ENCODE measurements around the gene RADIL. TPM values are rescaled to one million over a fixed set of nuclear protein-coding genes. Genes with fewer than 3 reads are reported as not detected.

RADIL gene
- total RNA-seq, 1 donor from 2014 or later, result 2.4 TPM

DNA sequence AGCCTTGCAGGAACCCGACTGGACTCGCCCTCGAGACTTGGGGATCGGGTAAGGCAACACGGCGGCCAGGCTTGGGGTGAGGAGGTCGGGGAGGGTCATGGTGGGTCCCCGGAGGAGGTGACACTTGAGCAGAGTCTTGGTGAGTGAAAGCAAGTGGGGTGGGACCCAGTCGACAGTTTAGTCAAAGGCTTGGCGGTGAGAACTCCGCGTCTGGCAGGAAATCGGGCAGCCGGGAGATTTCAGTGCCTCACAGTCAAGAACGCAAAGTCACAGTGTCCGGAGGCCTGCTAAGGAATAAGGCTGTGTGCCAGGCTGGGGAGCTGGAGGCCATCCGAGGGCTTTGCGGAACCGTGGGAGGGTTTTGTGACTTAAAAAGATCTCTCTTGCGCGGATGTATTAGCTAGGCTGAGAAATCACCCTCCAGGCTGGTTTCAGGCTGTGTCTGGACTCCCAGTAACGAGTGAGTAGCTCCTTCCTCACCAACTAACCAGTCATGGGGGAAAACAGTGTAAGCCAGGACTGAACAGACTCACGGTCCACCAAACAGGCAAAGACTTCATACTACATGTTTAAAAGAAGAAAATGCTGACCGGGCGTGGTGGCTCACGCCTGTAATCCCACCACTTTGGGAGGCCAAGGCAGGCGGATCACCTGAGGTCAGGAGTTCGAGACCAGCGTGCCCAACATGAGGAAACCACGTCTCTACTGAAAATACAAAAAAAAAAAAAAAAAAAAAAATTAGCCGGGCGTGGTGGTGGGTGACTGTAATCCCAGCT is 107.5 kb downstream of the RADIL start:
- DNase-seq (ENCODE audit: low spot score), result no peak

DNA sequence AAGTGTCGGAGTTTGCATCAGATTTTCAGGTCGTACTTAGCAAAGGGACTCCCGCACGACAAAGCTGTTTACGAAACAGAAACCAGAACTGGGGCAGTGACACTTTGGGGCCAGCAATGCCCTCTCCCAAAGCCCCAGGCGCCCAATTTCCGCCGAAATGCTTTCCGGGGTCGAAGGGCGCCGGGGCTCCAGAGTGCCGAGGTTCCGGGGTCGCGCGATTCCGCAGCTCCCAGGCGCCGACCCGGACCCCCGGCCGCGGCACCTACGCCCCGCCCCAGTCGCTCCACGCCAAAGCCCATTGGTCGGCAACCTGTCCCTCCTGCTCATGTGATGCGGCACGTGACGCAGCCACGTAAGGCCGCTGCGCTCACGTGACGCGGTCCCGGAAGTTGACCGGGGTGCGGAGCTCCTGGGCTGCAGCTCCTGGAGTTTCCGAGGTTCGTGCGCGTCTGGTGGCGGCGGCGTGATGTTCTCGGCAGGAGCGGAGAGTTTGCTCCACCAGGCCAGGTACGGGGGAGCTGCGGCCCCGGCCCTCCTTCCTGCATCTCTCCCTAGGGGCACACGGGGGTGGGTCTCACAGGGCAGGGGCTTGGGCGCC is 108.2 kb downstream of the RADIL start, which contains the start of gene AP5Z1:
AP5Z1 (plus strand) TSS at position 374 of the 598 bp plus-strand sequence; CDS start at position 467, 93 bp downstream.
- peak; percentile 96 for DNase-seq (ENCODE audit: low spot score)

DNA sequence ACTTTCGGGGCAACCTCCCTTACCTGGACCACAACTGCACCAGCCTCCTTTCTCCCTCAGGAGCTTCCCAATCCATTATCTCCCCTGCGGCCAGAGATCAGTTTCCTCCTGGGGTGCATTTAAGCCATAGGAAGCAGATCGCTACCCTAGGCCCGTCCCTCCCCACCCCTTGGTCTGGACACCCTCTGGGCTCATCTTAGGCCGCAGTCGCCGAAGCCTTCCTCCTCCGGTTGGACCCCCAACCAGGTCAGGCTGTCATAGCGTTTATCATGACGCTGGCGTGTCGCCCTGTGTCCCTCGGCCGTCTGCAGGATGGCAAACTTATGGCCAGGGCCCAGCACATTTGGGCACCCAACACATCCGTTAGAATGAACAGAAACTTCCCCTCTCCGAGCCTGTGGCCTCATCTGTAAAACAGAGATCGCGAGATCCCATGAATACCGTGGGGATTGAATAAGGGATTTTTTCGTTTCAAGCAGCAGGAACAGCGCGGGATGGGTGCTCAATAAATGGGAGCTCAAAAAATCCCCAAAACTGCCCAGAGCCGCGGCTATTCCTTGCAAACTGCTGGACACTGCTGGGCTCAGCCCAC is 108.8 kb downstream of the RADIL start:
- DNase-seq (ENCODE audit: low spot score), result no peak

DNA sequence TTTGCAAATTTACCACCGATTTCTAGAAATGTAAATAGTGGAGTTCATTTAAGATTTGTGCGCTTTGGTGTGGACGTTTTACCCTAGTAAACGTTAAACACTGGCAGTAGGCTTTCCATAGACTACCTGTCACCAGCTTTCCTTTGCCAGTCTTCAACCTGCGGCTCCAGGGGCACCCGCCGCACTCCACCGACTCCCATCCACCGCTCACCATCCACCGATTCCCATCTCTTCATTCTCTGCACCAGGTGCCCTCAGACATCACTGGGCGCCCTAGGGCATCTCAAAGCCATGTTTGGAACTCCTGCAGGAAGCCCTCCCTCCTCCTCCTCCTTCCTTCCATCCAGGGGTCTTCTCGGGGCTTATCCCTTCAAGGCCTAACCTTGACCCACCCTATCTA is 109.5 kb downstream of the RADIL start:
- DNase-seq (ENCODE audit: low spot score), result no peak

DNA sequence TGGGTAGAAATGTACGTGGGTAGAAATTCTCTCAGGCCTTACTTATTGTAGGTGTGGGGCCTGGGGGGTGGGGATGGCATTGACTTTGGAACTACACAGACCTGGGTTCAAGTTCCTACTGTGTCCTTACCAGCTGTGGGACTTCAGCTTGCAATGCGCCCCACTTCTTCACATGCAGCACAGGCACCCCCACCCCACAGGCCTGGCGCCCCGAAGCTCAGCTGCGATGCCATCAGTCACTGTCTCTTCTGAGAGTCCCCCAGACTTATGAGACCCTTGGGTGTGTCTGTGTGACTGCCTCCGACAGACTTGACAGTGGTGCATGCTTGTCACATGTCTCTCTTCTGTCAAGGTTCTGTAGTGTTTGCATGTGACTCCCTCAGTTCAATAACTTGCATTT is 111.2 kb downstream of the RADIL start:
- no peak for DNase-seq (ENCODE audit: low spot score)

DNA sequence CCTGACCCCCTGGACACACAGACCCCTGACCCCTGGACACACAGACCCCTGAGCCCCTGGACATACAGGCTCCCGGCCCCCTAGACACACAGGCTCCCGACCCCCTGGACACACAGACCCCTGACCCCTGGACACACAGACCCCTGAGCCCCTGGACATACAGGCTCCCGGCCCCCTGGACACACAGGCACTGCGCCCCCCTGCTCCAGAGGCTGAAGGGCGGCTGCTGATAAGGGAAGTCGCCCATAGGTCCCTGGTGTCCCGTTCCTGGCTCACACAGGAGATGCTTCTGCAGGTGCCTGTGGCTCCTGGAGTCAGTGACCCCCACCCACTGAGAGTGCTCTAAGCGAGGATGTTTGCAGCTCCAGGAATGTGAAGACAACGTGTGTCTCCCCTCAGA is 111.8 kb downstream of the RADIL start:
- no peak for DNase-seq (ENCODE audit: low spot score)

GRCh38 chr7:4770886-4771285 is 112.6 kb downstream of the RADIL start:
- no peak for DNase-seq (ENCODE audit: low spot score)

DNA sequence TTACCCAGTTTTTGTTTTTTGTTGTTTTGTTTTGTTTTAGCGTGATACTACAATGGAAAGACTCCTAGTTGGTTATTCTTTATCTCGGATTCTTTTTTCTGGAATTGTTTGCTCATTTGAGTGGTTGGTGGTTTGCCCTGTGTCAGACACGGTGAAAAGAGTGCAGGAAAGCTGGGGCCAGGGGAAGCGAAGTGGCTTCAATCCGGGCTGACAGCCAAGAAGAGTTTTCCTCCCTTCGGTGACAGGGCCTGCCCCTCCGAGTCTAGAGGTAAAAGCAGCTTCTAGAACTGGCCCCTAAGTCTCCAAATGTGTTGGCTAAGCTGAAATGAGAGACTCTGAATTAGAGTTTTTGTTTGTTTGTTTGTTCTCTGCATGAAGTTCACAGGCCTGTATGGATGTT is 113.8 kb downstream of the RADIL start:
- no peak for DNase-seq (ENCODE audit: low spot score)

- no peak for DNase-seq (ENCODE audit: low spot score)
Observed at GRCh38 chr7:4768597-4769569, 114.6 kb downstream of the RADIL start.

- DNase-seq (ENCODE audit: low spot score), result peak; percentile 61
Observed at GRCh38 chr7:4766666-4767519, 116.6 kb downstream of the RADIL start.

- no peak for DNase-seq (ENCODE audit: low spot score)
Observed at GRCh38 chr7:4765776-4766490, 117.6 kb downstream of the RADIL start.

DNA sequence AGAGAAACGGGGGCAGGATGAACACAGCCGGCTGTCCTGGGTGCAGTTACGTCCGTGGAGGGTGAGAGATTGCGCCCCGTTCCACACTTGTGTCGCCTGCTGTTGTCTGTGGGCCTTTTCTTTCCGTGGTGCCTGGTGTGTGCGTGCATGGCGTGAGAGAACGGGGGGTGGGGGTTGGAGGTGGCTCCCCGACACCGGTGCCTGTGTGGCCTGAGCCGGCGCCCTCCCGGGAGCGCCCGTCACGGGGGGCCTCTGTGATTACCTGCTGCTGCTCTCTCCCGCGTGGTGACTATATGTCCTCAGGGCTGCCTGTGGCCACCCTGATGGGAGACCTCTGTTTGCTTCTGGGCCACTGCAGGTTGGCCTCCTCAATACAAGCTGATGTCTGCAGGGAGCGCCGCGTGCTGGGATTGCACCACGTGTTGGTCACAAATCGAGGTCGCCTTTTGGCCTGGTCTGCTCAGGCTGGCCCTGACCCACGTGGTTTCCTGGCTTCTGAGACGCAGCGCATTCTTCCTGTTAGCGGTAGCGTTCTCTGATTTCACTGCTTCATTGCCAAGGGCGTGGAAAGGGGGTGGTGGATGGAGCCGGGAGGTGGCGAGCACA is 119.0 kb downstream of the RADIL start:
- no peak for DNase-seq (ENCODE audit: low spot score)

- DNase-seq (ENCODE audit: low spot score), result no peak
Observed at GRCh38 chr7:4763794-4764185, 119.7 kb downstream of the RADIL start.

DNA sequence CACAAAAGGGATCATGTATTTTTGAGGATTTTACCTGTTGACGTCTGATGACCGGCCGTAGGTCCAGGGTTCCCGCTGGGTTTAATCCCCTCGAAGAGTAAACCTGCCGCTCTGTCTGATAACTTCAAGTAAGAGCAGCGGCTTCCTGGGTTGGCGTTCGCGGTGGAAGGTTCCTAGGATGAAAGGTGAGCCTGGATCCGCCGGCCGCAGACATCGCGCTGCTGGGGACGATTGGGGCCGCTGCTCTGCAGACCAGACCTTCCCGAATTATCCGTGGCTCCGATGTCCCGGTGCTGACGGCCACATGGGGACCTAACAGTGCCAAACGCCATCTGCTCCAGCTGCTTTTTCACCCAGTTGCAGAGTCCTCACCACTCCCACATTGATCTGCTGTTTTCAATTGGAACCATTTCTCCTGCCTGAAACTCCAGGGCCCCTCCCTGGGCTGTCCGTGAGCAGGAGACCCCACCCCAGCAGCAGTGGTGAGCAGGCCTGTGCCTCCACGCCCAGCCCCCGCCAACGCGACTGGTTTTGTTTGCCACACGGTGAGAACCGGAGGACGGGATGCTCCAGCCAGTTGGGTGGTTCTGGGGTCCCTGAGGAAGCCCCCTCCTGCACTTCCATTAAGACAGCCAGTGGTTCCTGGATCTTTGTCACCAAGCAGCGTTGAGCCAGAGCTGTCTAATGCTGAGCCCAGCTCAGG is 120.3 kb downstream of the RADIL start:
- no peak for DNase-seq (ENCODE audit: low spot score)

- DNase-seq (ENCODE audit: low spot score), result no peak
Observed at GRCh38 chr7:4762121-4763055, 121.1 kb downstream of the RADIL start.

DNA sequence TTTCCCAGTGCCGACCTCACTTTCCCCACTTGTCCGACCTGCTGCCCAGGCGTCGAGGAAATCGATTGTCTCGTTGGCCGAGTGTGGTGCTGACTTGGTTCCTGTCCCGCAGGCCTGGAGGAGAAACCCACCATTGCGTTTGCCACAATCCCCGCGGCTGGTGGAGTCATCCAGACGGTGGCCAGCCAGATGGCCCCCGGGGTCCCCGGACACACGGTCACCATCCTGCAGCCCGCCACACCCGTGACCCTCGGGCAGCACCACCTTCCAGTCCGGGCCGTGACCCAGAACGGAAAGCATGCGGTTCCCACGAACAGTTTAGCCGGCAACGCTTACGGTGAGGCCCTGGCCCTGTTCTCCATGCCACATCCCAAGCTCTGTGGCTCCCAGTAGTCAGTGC is 122.6 kb downstream of the RADIL start:
- DNase-seq (ENCODE audit: low spot score), result no peak

DNA sequence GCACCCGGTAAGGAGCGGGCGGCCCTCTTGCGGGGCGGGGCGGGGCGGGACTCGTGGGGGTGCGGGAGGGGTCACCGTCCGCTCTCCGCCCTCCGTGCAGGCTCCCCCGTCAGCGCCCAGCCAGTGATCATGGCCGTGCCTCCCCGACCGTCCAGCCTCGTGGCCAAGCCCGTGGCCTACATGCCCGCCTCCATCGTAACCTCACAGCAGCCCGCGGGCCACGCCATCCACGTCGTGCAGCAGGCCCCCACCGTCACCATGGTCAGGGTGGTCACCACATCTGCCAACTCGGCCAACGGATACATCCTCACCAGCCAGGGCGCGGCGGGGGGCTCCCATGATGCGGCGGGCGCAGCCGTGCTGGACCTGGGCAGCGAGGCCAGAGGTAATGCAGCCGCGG is 124.3 kb downstream of the RADIL start:
- no peak for DNase-seq (ENCODE audit: low spot score)

DNA sequence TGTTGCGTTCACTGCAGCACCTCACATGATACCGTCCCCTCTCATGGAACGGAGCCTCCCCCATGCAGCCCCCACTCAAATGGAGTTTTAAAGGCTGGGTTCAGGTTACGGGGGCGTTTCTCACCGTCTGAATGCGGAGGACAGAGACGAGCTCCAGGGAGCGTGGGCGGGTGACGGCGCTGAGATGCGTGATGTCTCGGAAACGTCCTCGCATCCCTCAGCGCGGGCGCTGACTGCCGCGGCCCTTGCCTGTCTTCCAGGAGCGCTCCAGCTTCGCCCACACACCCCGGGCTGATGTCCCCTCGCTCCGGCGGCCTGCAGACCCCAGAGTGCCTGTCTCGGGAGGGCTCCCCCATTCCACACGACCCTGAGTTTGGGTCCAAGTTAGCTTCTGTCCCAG is 124.7 kb downstream of the RADIL start:
- no peak for DNase-seq (ENCODE audit: low spot score)

Measured in mucosa of gallbladder (tissue), 1 donor.